Thymus (tissue), 14 donors: ENCODE measurements around the gene PALS2. TPM values are rescaled to one million over a fixed set of nuclear protein-coding genes. Genes with fewer than 3 reads are reported as not detected.

ENCODE experiments used
- DNase-seq, 9 donors: peaks; one replicate each; pipeline ENCODE4 v3.0.0-alpha.2; 2013; ENCODE audit warnings: low spot score in 9 of 9, low read depth in 6 of 9, missing footprints in 1 of 9
- H3K27ac ChIP-seq, 2 donors: one replicate each; pipeline ENCODE4 v1.5.1; 2013; ENCODE audit warnings: control low read depth in 1 of 2, low read depth in 1 of 2, low read length in 1 of 2, mild to moderate bottlenecking in 1 of 2, moderate library complexity in 1 of 2
- H3K27me3 ChIP-seq, 2 donors: one replicate each; pipeline ENCODE4 v1.5.1; 2013; ENCODE audit warnings: low read length in 1 of 2; ENCODE audit not compliant: control insufficient read depth in 2 of 2, insufficient read depth in 1 of 2
- H3K36me3 ChIP-seq, 2 donors: one replicate each; pipeline ENCODE4 v1.5.1; 2013; ENCODE audit warnings: low read length in 1 of 2, mild to moderate bottlenecking in 1 of 2, moderate library complexity in 1 of 2; ENCODE audit not compliant: control insufficient read depth in 2 of 2, insufficient read depth in 2 of 2
- H3K4me1 ChIP-seq, 2 donors: one replicate each; pipeline ENCODE4 v1.5.1; 2013; ENCODE audit warnings: low read length in 2 of 2; ENCODE audit not compliant: control insufficient read depth in 2 of 2, insufficient read depth in 2 of 2
- H3K4me3 ChIP-seq, 2 donors: one replicate each; pipeline ENCODE4 v1.5.1; 2013; ENCODE audit warnings: low read length in 2 of 2, control low read depth in 1 of 2, mild to moderate bottlenecking in 1 of 2
- H3K9me3 ChIP-seq, 2 donors: one replicate each; pipeline ENCODE4 v1.5.1; 2013; ENCODE audit warnings: low read length in 1 of 2, mild to moderate bottlenecking in 1 of 2; ENCODE audit not compliant: control insufficient read depth in 2 of 2, insufficient read depth in 1 of 2
- WGBS: extraction: QIAGEN DNeasy Blood & Tissue Kit; methylation state at CpG from one replicate; pipeline ENCODE4 v1.1.7; 2013; 5-methylcytosine and 5-hydroxymethylcytosine counted together
- long read RNA-seq, 10 donors: transcript quantifications; one replicate each; lab custom pipeline, GENCODE V29; 2026
- polyA plus RNA-seq: library from polyadenylated mRNA; stranded (reverse); fragments of 200-250 nt; gene quantifications from one replicate; pipeline ENCODE4 v1.2.3, GENCODE V29; 2013
- total RNA-seq: library from RNA; stranded (reverse); fragments of 120-200 nt; gene quantifications from one replicate; pipeline ENCODE4 v1.2.4, GENCODE V29; 2013
- donor health status: healthy.

The PALS2 gene, protein sequence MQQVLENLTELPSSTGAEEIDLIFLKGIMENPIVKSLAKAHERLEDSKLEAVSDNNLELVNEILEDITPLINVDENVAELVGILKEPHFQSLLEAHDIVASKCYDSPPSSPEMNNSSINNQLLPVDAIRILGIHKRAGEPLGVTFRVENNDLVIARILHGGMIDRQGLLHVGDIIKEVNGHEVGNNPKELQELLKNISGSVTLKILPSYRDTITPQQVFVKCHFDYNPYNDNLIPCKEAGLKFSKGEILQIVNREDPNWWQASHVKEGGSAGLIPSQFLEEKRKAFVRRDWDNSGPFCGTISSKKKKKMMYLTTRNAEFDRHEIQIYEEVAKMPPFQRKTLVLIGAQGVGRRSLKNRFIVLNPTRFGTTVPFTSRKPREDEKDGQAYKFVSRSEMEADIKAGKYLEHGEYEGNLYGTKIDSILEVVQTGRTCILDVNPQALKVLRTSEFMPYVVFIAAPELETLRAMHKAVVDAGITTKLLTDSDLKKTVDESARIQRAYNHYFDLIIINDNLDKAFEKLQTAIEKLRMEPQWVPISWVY
- 23.6 TPM for total RNA-seq
- 3.2 TPM for polyA plus RNA-seq
- long read RNA-seq, donor 1: 0 reads
- long read RNA-seq, donor 2: 0 reads
- long read RNA-seq, donor 3: 0 reads
- long read RNA-seq, donor 4: 0 reads
- long read RNA-seq, donor 5: 0 reads
- long read RNA-seq, donor 6, full-length matches to known transcripts: 1 of 1 reads
- long read RNA-seq, donor 6, partial matches to known transcripts: 0 of 1 reads
- long read RNA-seq, donor 6, other reads (novel, unspliced or antisense): 0 of 1 reads
- long read RNA-seq, donor 7: 0 reads
- long read RNA-seq, donor 8: 0 reads
- long read RNA-seq, donor 9, full-length matches to known transcripts: 2 of 2 reads
- long read RNA-seq, donor 9, partial matches to known transcripts: 0 of 2 reads
- long read RNA-seq, donor 9, other reads (novel, unspliced or antisense): 0 of 2 reads
- long read RNA-seq, donor 10: 0 reads

GRCh38 chr7:24572997-24573553 is at the start of gene PALS2:
PALS2 (plus strand) TSS chr7:24573452; CDS start chr7:24623668, 50,216 bp downstream.
- Histone ChIP-seq H3K4me1 (peaks cover 6 to 14% of the 10 kb centered on the region in 2 donors), H3K27ac (peak within 1 kb of the TSS in 1 of 2 donors; percentile 84), H3K9me3 (no peaks in the 10 kb centered on the region), H3K27me3 (peaks cover 4 to 54% of the 10 kb centered on the region in 2 donors), H3K4me3 (peak within 1 kb of the TSS; percentile 70 to 81), H3K36me3 (no peaks in the 10 kb centered on the region)
- WGBS: under 1% methylated on average over 59 of the region's 69 CpGs
- DNase-seq: peak; percentile 37 to 90 (median 74)

- Histone ChIP-seq H3K27me3 (no peaks in the 10 kb centered on the region), H3K36me3 (no peaks in the 10 kb centered on the region), H3K4me1 (no peaks in the 10 kb centered on the region), H3K9me3 (no peaks in the 10 kb centered on the region), H3K4me3 (no peak overlapping the region), H3K27ac (no peak overlapping the region)
- 97% methylated on average over 4 of the region's 4 CpGs for WGBS
- DNase-seq: no peak
Measured at GRCh38 chr7:24531255-24531654, 42.0 kb upstream of the PALS2 start.

GRCh38 chr7:24536682-24537081 is 36.6 kb upstream of the PALS2 start:
- H3K9me3 ChIP-seq: no peaks in the 10 kb centered on the region
- H3K27ac ChIP-seq: no peak overlapping the region
- no peaks in the 10 kb centered on the region for H3K27me3 ChIP-seq
- no peak for DNase-seq
- no peaks in the 10 kb centered on the region for H3K4me1 ChIP-seq
- H3K36me3 ChIP-seq: no peaks in the 10 kb centered on the region
- WGBS: 89% methylated on average over 2 of the region's 2 CpGs
- H3K4me3 ChIP-seq: no peak overlapping the region

GRCh38 chr7:24540956-24541355 is 32.3 kb upstream of the PALS2 start:
- Histone ChIP-seq H3K4me1 (no peaks in the 10 kb centered on the region), H3K9me3 (no peaks in the 10 kb centered on the region), H3K36me3 (no peaks in the 10 kb centered on the region), H3K27ac (no peak overlapping the region), H3K27me3 (no peaks in the 10 kb centered on the region), H3K4me3 (no peak overlapping the region)
- 94% methylated on average over 7 of the region's 7 CpGs for WGBS
- DNase-seq: no peak

- Histone ChIP-seq H3K27me3 (no peaks in the 10 kb centered on the region), H3K4me3 (no peak overlapping the region), H3K4me1 (no peaks in the 10 kb centered on the region), H3K27ac (no peak overlapping the region), H3K36me3 (no peaks in the 10 kb centered on the region), H3K9me3 (no peaks in the 10 kb centered on the region)
- DNase-seq: no peak
Measured at GRCh38 chr7:24545215-24545614, 28.0 kb upstream of the PALS2 start.

GRCh38 chr7:24548390-24548789 is 24.9 kb upstream of the PALS2 start:
- H3K4me3 ChIP-seq: no peak overlapping the region
- H3K27me3 ChIP-seq: no peaks in the 10 kb centered on the region
- no peaks in the 10 kb centered on the region for H3K9me3 ChIP-seq
- no peak for DNase-seq
- no peaks in the 10 kb centered on the region for H3K36me3 ChIP-seq
- H3K4me1 ChIP-seq: no peaks in the 10 kb centered on the region
- no peak overlapping the region for H3K27ac ChIP-seq

- Histone ChIP-seq H3K4me3 (no peak overlapping the region), H3K9me3 (no peaks in the 10 kb centered on the region), H3K36me3 (no peaks in the 10 kb centered on the region), H3K4me1 (no peaks in the 10 kb centered on the region), H3K27me3 (no peaks in the 10 kb centered on the region), H3K27ac (no peak overlapping the region)
- WGBS: 91% methylated on average over 4 of the region's 4 CpGs
- no peak for DNase-seq
Measured at GRCh38 chr7:24549991-24550390, 23.3 kb upstream of the PALS2 start.

DNA sequence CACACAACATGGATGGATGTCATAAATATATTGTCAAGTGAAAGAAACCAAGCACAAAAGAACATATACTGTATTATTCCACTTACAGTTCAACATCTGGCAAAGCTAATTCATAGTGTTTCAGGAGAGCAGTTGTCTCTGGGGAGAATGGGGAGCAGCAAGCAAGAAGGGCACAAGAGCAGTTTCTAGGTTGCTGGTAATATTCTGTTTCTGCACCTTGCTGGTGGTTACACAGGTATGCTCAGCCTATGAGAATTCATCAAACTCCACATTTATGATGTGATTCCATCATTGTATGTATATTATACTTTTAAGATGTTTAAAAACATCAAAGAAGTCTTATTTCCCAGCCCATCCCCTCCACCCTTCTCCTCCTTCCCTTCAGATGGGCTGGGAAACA is 18.1 kb upstream of the PALS2 start:
- no peak for DNase-seq
- Histone ChIP-seq H3K4me3 (no peak overlapping the region), H3K36me3 (no peaks in the 10 kb centered on the region), H3K27me3 (peaks cover 0 to 3% of the 10 kb centered on the region in 2 donors), H3K9me3 (no peaks in the 10 kb centered on the region), H3K4me1 (no peaks in the 10 kb centered on the region), H3K27ac (no peak overlapping the region)

GRCh38 chr7:24555719-24556118 is 17.5 kb upstream of the PALS2 start:
- 95% methylated on average over 5 of the region's 5 CpGs for WGBS
- no peaks in the 10 kb centered on the region for H3K9me3 ChIP-seq
- no peaks in the 10 kb centered on the region for H3K36me3 ChIP-seq
- no peak for DNase-seq
- H3K4me1 ChIP-seq: peaks cover 0 to 5% of the 10 kb centered on the region in 2 donors
- H3K27ac ChIP-seq: no peak overlapping the region
- H3K27me3 ChIP-seq: peaks cover 0 to 3% of the 10 kb centered on the region in 2 donors
- H3K4me3 ChIP-seq: no peak overlapping the region
